Thoracic aorta (tissue), 2 donors: ENCODE measurements around the gene DEXI. TPM values are rescaled to one million over a fixed set of nuclear protein-coding genes. Genes with fewer than 3 reads are reported as not detected.
A peak's percentile ranks its signal among the peaks of the same experiment; 100 is the strongest.

ENCODE experiments used
- ATAC-seq: fragments of 150-250 bp; one replicate; pipeline ENCODE4 v1.8.0; 2017; ENCODE audit warnings: low read depth; ENCODE audit not compliant: insufficient number of reproducible peaks, low FRiP score
- DNase-seq: peaks from one replicate; pipeline ENCODE4 v3.0.0-alpha.2; 2020; ENCODE audit warnings: low spot score
- H3K27ac ChIP-seq, 2 donors: fragments of 200-600 bp; sonication (generic); 1 replicate in 1 of 2; 2 replicates in 1 of 2; pipeline ENCODE4 v1.5.1; 2016; ENCODE audit warnings: mild to moderate bottlenecking in 2 of 2, moderate library complexity in 2 of 2
- H3K27me3 ChIP-seq: fragments of 200-600 bp; sonication (generic); replicated peaks from 2 replicates; pipeline ENCODE4 v1.6.0; 2016; ENCODE audit warnings: mild to moderate bottlenecking; ENCODE audit not compliant: insufficient read depth
- H3K36me3 ChIP-seq: fragments of 200-600 bp; sonication (generic); one replicate; pipeline ENCODE4 v1.5.1; 2016
- H3K4me1 ChIP-seq, 2 donors: fragments of 200-600 bp; sonication (generic); 1 replicate in 1 of 2; 2 replicates in 1 of 2; pipeline versions ENCODE4 v1.5.1 to v1.6.0; 2016; ENCODE audit warnings: low read depth in 2 of 2, mild to moderate bottlenecking in 1 of 2; ENCODE audit not compliant: control insufficient read depth in 1 of 2
- H3K4me3 ChIP-seq: fragments of 200-600 bp; sonication (generic); 2 replicates; pipeline ENCODE4 v1.5.1; 2016; ENCODE audit warnings: mild to moderate bottlenecking
- H3K9me3 ChIP-seq: fragments of 200-600 bp; sonication (generic); 2 replicates; pipeline ENCODE4 v1.5.1; 2016
- CTCF ChIP-seq: fragments of 200-600 bp; sonication (generic); IDR thresholded peaks from one replicate; pipeline ENCODE4 v1.5.1; 2019; ENCODE audit warnings: antibody characterized with exemption
- total RNA-seq, 2 donors: library from RNA; depleted of rRNA; stranded (reverse); fragments of >200 nt; gene quantifications; one replicate each; pipeline versions ENCODE4 v1.1.0 to v1.2.3, GENCODE V29; 2016

Gene DEXI
- total RNA-seq, 2 donors from 2014 or later = 120 to 157 TPM

GRCh38 chr16:10920726-10921427 is 21.4 kb downstream of the DEXI start:
- DNase-seq (no peak), ATAC-seq (no peak)
- TF ChIP-seq CTCF = no peak
- Histone ChIP-seq H3K4me3 (no peak overlapping the region), H3K9me3 (no peaks in the 10 kb centered on the region), H3K27ac (peak overlapping the region; percentile 75 to 84), H3K27me3 (no peaks in the 10 kb centered on the region), H3K36me3 (peaks cover 6% of the 10 kb centered on the region), H3K4me1 (peaks cover 23 to 59% of the 10 kb centered on the region in 2 donors)

GRCh38 chr16:10919003-10919351 is 23.3 kb downstream of the DEXI start:
- Histone ChIP-seq H3K36me3 (no peaks in the 10 kb centered on the region), H3K9me3 (no peaks in the 10 kb centered on the region), H3K27ac (no peak overlapping the region), H3K27me3 (no peaks in the 10 kb centered on the region), H3K4me1 (peaks cover 17 to 47% of the 10 kb centered on the region in 2 donors), H3K4me3 (peak overlapping the region; percentile 61)
- TF ChIP-seq CTCF = no peak
- no peak for ATAC-seq
- no peak for DNase-seq

GRCh38 chr16:10918294-10919002 is 23.8 kb downstream of the DEXI start:
- Histone ChIP-seq H3K27ac (peak overlapping the region in 1 of 2 donors; percentile 21), H3K9me3 (no peaks in the 10 kb centered on the region), H3K4me3 (peak overlapping the region; percentile 61), H3K36me3 (no peaks in the 10 kb centered on the region), H3K27me3 (no peaks in the 10 kb centered on the region), H3K4me1 (peaks cover 17 to 42% of the 10 kb centered on the region in 2 donors)
- peak; percentile 74 for ATAC-seq
- peak; percentile 96 for DNase-seq
- peak; percentile 94 for TF ChIP-seq CTCF

GRCh38 chr16:10916534-10916933 is 25.7 kb downstream of the DEXI start:
- peaks cover 5 to 23% of the 10 kb centered on the region in 2 donors for H3K4me1 ChIP-seq
- no peaks in the 10 kb centered on the region for H3K9me3 ChIP-seq
- H3K36me3 ChIP-seq = no peaks in the 10 kb centered on the region
- H3K4me3 ChIP-seq = no peak overlapping the region
- DNase-seq (no peak), ATAC-seq (no peak)
- H3K27me3 ChIP-seq = no peaks in the 10 kb centered on the region
- no peak overlapping the region for H3K27ac ChIP-seq
- TF ChIP-seq CTCF = no peak

GRCh38 chr16:10911267-10911666 is 31.0 kb downstream of the DEXI start:
- H3K4me3 ChIP-seq = no peak overlapping the region
- ATAC-seq = no peak
- H3K36me3 ChIP-seq = no peaks in the 10 kb centered on the region

More at GRCh38 chr16:10911267-10911666, 31.0 kb downstream of the DEXI start:
- TF ChIP-seq CTCF = no peak
- H3K4me1 ChIP-seq = peaks cover 0 to 10% of the 10 kb centered on the region in 2 donors
- no peaks in the 10 kb centered on the region for H3K27me3 ChIP-seq
- no peaks in the 10 kb centered on the region for H3K9me3 ChIP-seq
- DNase-seq = no peak
- H3K27ac ChIP-seq = no peak overlapping the region
